Tibial nerve (tissue), 4 donors: ENCODE measurements around the gene MYNN.

Experiments
- EP300 ChIP-seq, 2 donors: sonication (generic); formaldehyde crosslinking; IDR thresholded peaks; one replicate each; pipeline ENCODE4 v1.6.1; 2017; ENCODE audit warnings: antibody characterized with exemption in 2 of 2, mild to moderate bottlenecking in 1 of 2
- POLR2A ChIP-seq, 2 donors: fragments of 450-650 bp; IDR thresholded peaks; one replicate each; pipeline ENCODE4 v1.6.1; 2017; ENCODE audit warnings: antibody characterized with exemption in 2 of 2, mild to moderate bottlenecking in 2 of 2, moderate library complexity in 2 of 2
- TF ChIP-seq, protein P1 (sequence below), 5 experiments: fragments of 200-600 bp in 3 of 5; fragments of 450-650 bp in 2 of 5; sonication (generic) in 3 of 5; IDR thresholded peaks; one replicate each; pipeline ENCODE4 v1.5.1; 2016 to 2019; ENCODE audit warnings: antibody characterized with exemption in 5 of 5, mild to moderate bottlenecking in 3 of 5, moderate library complexity in 2 of 5

DNA sequence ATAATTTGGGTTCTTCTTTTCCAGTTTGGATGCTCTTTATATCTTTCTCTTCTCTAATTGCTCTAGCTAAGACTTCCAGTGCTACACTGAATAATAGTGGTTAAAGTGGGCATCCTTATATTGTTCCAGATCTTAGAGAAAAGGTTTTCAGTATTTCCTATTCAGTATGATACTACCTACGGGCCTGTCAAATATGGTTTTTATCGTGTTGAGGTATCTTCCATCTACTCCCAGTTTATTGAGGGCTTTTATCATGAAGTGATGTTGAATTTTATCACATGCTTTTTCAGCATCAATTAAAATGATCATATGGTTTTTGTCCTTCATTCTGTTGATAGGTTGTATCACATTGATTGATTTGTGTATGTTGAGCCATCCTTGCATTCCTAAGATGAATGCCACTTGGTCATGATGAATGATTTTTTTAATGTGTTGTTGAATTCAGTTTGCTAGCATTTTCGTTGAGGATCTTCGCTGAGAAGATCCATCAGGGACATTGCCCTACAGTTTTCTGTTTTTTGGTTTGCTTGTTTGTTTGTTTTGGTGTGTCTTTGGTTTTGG is 42.5 kb downstream of the MYNN start:
- TF ChIP-seq EP300 (IDR thresholded peaks at IDR 0.05) (no peak), POLR2A (IDR thresholded peaks at IDR 0.05) (no peak)
- TF ChIP-seq, protein P1, sequence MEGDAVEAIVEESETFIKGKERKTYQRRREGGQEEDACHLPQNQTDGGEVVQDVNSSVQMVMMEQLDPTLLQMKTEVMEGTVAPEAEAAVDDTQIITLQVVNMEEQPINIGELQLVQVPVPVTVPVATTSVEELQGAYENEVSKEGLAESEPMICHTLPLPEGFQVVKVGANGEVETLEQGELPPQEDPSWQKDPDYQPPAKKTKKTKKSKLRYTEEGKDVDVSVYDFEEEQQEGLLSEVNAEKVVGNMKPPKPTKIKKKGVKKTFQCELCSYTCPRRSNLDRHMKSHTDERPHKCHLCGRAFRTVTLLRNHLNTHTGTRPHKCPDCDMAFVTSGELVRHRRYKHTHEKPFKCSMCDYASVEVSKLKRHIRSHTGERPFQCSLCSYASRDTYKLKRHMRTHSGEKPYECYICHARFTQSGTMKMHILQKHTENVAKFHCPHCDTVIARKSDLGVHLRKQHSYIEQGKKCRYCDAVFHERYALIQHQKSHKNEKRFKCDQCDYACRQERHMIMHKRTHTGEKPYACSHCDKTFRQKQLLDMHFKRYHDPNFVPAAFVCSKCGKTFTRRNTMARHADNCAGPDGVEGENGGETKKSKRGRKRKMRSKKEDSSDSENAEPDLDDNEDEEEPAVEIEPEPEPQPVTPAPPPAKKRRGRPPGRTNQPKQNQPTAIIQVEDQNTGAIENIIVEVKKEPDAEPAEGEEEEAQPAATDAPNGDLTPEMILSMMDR (IDR thresholded peaks at IDR 0.05): no peak
